HG03342 (cell line): Measurements from ENCODE around the gene CORIN.

Source experiments
- ATAC-seq: cut with Tn5 transposase; IDR thresholded peaks from one replicate; pipeline ENCODE4 v1.9.1; 2021; ENCODE audit warnings: mild to moderate bottlenecking, moderate library complexity; ENCODE audit not compliant: unreplicated experiment

CORIN gene, protein sequence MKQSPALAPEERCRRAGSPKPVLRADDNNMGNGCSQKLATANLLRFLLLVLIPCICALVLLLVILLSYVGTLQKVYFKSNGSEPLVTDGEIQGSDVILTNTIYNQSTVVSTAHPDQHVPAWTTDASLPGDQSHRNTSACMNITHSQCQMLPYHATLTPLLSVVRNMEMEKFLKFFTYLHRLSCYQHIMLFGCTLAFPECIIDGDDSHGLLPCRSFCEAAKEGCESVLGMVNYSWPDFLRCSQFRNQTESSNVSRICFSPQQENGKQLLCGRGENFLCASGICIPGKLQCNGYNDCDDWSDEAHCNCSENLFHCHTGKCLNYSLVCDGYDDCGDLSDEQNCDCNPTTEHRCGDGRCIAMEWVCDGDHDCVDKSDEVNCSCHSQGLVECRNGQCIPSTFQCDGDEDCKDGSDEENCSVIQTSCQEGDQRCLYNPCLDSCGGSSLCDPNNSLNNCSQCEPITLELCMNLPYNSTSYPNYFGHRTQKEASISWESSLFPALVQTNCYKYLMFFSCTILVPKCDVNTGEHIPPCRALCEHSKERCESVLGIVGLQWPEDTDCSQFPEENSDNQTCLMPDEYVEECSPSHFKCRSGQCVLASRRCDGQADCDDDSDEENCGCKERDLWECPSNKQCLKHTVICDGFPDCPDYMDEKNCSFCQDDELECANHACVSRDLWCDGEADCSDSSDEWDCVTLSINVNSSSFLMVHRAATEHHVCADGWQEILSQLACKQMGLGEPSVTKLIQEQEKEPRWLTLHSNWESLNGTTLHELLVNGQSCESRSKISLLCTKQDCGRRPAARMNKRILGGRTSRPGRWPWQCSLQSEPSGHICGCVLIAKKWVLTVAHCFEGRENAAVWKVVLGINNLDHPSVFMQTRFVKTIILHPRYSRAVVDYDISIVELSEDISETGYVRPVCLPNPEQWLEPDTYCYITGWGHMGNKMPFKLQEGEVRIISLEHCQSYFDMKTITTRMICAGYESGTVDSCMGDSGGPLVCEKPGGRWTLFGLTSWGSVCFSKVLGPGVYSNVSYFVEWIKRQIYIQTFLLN

DNA sequence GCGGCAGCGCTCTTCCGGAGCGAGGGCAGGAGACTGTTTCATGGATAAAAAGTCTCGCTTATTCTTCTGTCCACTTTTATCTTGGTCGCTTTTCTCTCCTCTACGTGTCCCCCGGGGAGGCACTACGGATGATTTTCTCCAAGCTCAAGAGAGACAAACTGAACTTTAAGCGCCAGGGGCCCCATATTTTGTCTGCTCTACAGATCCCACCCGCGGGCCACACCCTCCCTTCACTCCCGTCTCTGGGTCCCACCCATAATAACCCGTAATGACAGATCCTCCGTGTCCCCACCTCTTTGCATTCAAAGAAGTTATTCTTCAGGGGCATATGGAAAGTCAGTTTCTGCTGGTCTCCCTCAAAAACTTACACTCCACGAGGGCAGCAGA lies at the start of gene CORIN:
CORIN (minus strand) TSS at position 160 of the 387 bp plus-strand sequence; CDS start at position 42, 118 bp downstream.
- no peak for ATAC-seq

DNA sequence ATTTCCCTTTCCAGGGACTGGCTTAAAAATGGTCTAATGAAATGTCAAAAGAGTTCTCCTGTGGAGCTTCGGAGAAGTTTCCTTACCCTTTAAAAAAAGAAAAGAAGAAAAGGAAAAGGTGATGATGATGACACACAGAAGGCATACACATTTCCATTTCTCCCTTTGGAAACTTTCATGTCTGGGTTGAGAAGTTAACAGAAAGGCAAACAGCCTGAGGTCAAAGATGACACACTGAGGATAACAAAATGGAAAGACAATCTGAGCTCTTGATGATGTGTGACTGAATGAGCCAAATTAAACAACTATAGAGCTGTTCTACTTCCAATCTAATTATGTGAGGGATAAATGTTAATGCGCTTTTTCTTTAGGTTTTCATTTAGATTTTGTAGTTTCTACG lies 44.4 kb upstream of the CORIN start:
- ATAC-seq, result no peak

DNA sequence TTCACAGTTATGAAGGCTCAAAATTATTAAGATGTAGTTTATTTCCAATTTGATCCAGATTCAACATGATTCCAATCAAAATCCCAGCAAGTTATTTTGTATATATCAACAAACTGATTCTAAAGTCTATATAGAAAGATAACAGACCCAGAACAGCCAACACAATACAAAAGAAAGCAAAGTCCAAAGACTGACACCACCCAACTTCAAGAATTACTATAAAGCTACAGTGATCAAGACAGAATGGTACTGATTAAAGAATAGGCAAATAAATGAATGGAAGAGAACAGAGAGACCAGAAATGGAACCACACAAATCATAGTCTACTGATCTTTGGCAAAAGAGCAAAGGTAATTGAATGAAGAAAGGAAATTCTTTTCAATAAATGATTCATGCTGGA lies 41.6 kb upstream of the CORIN start:
- no peak for ATAC-seq

DNA sequence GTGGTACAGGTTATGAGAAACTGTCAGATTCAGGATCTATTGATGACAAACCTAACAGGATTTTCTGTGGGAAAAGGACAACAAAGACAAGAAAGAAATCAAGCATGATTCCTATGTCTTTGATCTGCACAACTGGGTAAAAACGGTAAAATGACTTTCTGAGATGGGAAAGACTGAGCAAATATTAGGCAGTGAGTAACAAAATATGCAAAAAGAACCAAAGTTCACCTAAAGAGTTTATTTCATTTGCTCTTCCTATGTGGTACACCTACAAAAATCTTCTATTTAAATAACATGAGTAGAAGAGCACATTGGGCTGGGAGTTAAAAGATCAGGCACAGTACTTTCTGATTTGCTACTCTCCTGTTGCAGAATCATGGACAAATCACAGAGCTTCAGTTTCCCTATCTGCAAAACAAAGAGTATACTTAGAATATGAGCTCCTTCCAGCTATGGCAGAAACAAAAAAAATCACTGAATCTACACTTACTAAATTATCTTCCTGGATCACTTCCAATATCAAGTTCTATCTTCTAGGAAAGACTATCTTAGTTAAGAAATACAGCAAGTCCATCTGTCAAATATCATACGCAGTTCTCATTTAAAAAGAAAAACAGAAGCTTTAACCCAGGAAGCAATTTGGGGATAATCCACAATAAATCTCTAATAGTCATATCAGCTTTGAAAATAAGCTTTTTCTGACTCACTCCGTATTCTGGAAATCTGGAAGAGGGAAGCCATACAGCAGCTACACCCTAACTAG lies 39.1 kb upstream of the CORIN start:
- no peak for ATAC-seq

DNA sequence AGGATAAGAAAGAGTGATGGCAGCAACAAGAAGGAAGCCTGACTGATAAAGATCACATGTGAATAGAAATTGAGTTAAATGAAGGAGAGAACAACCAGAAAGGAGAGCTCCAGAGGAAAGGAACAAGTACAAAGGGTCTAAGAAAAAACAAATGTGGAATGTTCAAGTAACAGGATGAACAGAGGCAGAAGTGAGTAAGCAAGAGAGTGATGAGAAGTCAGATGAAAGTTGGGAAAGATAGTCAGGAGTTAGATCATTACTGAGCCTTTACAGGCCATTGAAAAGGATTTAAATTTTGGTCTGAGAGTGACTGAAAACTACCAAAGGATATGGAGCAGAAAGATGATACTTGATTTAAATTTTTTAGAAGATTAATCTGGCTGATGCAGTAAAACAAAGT lies 38.4 kb upstream of the CORIN start:
- ATAC-seq, result no peak

DNA sequence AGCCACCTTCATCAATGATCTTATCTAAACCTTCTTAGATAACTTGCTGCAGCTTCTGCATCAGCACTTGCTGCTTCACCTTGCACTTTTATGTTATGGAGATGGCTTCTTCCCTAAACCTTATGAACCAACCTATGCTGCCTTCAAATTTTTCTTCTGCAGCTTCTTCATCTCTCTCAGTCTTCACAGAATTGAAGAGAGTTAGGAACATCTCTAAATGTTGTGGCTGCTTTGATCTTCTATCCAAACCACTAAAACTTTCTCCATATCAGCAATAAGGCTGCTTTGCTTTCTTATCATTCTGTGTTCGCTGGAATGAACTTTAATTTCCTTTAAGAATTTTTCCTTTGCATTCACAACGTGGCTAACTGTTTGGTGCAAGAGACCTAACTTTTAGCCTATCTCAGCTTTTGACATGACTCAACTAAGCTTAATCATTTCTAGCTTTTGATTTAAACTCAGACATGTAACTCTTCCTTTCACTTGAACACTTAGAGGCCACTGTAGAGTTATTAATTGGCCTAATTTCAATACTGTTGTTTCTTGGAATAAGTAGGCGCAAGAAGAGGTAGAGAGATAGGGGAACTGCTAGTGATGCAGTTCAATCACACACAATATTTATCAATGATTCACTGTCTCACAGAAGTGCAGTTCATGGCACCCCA lies 36.1 kb upstream of the CORIN start:
- ATAC-seq, result no peak

DNA sequence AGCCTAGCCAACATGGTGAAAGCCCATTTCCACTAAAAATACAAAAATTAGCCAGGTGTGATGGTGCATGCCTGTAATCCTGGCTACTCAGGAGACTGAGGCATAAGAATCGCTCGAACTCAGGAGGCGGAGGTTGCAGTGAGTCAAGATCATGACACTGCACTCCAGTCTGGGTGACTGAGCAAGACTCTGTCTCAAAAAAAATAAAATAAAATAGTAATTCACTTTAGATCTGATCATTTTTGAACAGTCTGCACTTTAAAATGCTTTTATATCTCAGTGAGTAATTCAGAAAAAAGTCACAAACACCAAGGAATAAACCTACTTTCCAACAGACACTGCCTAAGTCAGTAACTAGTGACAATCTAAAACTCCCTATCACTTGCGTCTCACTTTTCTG lies 25.6 kb upstream of the CORIN start:
- ATAC-seq, result no peak

DNA sequence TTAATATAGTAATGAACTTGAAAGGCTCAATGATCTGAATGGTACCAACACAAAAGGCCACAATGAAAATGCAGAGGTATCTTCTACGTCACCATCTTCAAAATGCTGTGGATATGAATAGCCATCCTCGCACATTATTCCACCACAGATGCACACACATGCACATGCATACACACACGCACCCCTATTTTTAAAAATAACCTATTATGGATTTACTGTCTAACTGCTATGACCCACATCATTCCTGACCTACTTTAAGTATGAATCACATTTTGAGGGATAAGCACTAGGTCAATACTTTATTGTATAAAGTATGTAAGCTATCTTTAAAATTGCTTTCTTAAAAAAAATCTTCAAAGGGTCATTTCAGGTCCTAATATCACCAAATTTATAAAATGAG lies 24.4 kb upstream of the CORIN start:
- ATAC-seq, result no peak

DNA sequence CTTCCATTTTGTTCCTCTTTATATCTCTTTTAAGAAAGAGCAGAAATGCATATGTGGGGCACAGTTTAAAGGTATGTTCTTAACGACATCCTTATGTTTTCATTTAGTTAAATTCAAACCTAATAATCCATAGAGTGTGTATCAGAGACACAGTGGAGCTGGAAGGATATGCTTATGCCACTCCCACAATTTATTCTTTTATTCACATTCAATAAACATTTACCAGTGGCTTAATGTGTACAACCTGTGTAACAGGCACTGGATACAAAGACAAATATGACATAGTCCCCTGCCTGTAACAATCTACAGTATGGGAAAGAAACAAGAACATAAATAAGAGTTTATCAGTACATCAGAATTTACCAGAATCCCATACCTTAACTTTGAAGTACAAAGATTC lies 22.4 kb upstream of the CORIN start:
- no peak for ATAC-seq

DNA sequence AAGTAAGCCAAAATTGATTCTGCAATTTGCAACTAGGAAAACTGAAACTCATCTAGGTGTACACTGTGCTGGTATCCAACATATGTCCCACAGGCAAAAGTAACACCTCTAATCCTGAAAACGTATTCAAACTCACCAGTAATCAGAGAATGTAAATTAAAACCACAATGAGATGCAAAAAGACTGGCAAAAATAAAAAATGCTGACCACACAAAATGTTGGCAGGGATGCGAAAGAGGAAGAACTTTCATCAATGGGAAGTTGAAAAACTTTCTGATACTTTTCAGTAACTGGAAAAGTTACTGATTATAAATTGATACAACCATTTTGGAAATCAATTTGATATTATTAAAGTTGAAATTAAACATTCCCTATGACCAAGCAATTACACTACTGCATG lies 20.1 kb upstream of the CORIN start:
- ATAC-seq, result no peak

DNA sequence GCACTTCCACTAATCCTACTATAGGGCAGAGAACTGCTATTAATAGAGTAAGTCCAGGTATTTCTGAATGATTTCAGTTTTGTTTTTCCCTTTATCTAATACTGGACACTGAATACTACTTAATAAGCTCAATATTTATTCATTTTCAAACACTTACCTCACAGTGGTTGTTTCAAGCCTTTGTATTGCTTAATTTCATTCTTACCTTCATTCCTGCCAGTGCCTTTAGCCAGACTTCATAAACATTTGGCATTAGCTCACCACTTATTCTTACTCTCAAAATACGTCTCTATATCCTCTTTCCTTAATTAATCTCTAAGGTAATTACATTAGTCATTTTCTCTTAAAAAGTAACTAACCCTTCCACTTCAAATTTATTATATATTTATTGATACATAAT lies 18.8 kb upstream of the CORIN start:
- no peak for ATAC-seq

DNA sequence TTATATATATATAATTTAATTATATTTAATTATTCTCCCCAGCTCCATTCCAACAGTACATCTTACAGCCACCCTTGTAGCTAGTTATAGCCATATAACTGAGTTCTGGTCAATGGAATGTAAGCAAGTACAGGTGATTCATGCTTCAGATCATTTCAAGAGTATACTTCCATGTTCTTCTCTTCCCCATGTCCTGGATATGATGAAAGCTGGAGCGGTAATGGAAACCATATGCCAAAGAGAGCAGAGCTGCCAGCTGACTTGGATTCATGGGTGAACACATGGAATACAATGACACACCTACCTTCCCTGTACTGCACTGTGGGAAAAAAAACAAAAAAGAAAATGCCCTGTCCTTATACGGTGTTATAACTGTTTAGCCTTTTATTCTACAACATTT lies 17.5 kb upstream of the CORIN start:
- no peak for ATAC-seq

DNA sequence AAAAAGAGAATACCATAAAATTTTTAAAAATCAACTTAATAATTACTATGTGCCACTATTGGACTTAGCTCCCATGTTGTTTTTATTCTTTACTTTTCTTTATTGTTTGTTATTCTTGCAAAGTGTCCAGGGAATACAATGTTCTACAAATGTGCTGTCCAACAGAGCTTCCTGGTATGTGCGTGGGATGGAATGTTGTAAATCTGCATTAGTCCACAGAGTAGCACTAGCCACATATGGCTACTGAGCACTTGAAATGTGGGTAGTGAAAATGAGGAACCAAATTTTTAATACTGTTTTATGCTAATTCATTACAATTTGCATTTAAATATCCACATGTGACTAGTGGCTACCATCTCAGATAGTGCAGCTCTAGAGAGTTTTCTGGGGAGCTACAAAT lies 14.3 kb upstream of the CORIN start:
- ATAC-seq, result no peak

DNA sequence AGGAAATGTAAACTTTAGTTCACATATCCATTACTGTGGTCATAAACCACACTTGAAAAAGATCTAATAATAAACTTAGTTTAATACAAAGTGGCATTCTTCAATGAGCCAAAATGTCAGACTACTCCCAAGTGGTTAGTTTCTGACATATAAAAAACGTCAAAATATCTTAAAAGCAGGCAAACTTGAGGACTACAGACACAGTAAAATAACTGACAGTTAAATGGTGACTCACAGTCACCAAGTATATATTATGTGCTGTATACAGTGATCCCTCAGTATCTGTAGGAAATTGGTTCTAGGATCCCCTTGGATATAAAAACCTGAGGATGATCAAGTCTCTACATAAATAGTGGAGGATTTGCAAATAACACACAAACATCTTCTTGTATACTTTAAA lies 11.6 kb upstream of the CORIN start:
- ATAC-seq, result no peak

DNA sequence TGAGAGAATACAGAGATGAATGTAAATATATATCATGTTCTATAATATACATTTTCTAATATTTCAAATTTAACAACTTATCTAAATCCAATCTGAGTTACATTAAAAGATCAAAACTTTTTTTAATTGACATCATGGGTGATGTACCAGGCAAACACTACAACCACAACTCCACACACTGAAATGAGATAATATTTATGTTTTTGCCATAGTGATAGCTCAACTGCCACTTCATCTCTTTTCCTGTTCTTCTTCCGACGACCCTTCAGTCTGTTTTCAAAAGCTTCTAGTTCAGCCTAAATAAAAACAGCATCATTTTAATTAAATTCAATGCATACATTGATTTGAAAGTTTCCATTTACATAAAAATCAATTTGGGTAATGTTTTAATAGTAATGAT lies 10.2 kb upstream of the CORIN start:
- no peak for ATAC-seq

DNA sequence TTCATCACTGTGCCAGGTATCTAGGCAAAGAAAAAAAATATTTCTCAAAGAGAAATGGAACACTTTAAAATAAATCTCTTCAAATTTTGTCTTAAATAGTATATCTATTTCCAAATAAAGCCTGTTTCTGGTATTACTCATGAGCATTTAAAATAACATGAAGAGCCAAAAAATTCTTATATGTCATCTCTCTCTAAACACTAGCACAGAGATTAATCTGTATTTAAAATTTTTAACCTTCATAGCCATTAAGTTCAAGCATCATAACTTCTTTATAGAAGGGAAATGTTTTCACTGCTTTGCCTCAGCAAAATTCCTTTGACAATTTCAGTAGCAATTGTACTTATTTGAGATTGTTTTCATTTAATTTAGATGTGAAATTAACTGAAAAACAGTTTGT lies 5.1 kb upstream of the CORIN start:
- no peak for ATAC-seq

DNA sequence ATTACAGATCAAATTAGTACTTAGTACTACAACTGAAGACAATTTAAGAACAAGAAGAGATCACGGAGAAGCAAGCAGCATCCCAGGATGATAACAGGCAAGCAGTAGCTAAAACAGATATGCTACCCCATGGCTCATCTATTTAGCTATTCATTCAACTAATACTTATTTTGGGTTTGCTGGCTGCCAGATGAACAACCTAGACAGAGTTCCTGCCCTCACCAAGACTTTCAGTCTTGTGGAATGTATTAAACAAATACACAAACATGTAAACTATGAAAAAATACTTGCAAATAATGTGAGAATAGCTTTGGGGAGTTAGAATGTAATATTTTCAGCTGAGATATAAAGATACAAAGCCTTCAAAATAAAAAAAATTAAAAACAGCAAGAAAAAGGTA lies 2.4 kb upstream of the CORIN start:
- no peak for ATAC-seq

DNA sequence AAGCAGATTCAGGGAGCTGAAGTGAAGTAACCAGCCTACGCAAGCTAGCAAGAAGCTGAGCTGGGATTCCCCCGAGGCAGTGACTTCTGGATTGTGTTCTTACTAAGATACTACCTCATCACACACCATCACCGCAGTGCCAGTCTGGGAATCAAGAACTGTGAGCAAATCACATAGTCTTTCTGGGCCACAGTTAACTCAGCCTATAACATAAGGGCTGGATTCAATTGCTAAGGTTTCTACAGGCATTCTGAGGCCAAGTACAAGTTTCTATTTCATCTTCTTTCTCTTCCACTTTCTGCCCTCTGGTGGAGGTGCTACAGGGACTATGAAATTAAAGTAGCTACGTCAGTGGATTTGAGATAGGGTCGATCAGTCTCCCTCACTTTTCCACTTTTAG lies 1.4 kb upstream of the CORIN start:
- ATAC-seq, result peak; percentile 65

DNA sequence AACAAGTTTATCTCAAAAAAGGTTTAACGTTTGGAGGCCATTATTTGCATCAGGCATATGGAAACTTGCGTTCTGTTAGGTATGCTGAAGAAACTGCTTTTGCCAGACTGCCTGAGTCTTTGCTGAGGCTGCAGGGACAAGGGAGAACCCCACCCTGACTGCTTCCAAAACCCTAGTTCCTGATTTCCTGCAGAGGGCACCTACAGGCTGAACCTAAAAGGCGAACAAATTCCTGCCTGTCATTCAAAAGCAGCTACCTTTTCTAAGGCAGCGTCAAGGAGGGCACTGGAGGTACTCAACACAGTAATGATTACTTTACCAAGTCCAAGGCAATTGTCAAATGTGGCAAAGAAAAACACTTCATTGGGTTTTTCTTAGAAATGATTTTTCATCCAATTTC lies 578 bp upstream of the CORIN start:
- no peak for ATAC-seq

DNA sequence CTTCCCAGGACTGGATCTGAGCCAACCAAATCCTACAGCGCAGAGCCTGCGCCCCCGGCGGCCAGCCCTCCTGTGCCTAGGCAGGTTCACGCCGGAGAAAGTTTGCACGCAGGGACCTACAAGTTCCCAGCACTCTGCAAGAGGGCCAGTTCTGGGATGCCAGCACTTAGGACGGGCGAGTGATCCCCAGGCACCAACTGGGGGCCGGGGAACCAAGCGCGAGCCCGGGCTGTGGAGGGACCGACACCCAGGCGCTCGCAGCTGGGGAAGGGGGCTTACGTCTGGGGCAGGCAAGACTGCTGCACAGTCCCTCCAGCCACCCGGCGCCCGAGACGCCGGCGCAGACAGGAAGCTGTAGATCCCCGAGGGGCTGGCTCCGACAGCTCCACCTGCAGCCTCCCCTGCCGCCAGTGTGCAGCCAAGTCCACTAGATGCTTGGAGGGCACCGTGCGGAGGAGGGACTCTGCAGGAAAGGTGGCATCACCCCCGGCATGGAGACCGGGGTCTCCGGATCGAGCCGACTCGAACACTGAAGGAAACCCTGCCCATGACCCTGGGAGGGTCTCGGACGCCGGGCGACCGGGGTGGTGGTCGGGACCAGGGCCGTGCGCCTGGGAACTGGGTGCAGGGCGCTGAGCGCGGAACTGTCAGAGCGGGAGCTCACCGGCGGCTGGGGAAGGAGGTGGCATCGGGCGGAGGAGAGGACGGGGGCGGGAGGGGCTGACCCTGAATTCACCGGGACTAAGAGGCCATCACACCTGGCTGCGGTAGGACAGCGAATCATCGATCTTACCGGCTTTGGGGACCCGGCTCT lies 566 bp downstream of the CORIN start:
- ATAC-seq, result peak; percentile 52
